ENCODE results near the gene ALDH1L1. TPM values are rescaled to one million over a fixed set of nuclear protein-coding genes. Genes with fewer than 3 reads are reported as not detected.

The ALDH1L1 gene
- total and polyA plus RNA-seq, 2 of the 13 experiments (the other 11 are each of a cell fraction or from before 2014, with no cell fraction given), result 11.2 to 28.7 TPM

DNA sequence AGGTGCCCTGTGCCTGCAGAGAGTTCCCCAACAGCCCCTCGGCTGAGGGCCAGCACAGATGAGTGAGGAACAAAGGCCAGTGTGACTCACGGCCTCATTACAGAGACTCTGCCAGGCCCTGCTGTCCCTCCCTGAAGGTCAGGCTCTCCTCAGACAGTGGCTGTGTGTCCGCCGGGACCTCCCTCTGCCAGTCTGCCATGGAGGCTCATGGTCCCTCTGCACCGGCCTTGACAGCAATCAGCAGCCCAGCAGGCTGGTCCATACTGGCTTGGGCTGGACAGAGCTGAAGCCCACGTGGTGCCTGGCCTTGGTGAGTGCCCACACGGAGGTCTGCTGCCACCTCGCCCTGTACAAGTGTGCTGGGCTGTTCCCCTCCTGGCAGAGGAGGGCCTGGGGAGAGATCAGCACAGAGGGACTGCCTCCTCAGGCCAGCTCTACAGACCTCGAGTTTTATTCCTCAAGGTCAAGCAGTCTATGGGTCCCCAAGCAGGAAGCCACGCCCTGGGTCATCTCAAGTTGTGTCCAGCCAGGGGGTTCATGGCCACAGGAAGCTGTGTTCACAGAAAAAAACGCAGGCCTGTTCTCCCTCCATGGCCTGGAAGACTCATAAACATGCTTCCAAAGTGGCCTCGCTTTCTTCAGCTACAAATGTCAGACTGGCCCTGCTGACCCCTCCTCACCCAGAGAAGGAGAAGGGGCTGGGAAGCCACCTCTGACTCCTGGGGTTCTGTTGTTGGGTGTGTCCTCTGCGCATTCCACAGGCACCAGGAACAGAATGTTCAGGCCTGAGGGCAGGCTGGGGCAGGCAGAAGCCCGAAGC, 123.5 kb downstream of the ALDH1L1 start (continued):
- TF ChIP-seq, protein P1, sequence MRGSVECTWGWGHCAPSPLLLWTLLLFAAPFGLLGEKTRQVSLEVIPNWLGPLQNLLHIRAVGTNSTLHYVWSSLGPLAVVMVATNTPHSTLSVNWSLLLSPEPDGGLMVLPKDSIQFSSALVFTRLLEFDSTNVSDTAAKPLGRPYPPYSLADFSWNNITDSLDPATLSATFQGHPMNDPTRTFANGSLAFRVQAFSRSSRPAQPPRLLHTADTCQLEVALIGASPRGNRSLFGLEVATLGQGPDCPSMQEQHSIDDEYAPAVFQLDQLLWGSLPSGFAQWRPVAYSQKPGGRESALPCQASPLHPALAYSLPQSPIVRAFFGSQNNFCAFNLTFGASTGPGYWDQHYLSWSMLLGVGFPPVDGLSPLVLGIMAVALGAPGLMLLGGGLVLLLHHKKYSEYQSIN (CRISPR knock-in tag; IDR thresholded peaks at IDR 0.05; ENCODE audit: borderline replicate concordance), result no peak
- TF ChIP-seq, protein P2, sequence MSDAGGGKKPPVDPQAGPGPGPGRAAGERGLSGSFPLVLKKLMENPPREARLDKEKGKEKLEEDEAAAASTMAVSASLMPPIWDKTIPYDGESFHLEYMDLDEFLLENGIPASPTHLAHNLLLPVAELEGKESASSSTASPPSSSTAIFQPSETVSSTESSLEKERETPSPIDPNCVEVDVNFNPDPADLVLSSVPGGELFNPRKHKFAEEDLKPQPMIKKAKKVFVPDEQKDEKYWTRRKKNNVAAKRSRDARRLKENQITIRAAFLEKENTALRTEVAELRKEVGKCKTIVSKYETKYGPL (CRISPR knock-in tag; IDR thresholded peaks at IDR 0.05), result no peak
- TF ChIP-seq, protein P3, sequence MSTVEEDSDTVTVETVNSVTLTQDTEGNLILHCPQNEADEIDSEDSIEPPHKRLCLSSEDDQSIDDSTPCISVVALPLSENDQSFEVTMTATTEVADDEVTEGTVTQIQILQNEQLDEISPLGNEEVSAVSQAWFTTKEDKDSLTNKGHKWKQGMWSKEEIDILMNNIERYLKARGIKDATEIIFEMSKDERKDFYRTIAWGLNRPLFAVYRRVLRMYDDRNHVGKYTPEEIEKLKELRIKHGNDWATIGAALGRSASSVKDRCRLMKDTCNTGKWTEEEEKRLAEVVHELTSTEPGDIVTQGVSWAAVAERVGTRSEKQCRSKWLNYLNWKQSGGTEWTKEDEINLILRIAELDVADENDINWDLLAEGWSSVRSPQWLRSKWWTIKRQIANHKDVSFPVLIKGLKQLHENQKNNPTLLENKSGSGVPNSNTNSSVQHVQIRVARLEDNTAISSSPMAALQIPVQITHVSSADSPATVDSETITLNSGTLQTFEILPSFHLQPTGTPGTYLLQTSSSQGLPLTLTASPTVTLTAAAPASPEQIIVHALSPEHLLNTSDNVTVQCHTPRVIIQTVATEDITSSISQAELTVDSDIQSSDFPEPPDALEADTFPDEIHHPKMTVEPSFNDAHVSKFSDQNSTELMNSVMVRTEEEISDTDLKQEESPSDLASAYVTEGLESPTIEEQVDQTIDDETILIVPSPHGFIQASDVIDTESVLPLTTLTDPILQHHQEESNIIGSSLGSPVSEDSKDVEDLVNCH (CRISPR knock-in tag; IDR thresholded peaks at IDR 0.05), result no peak
- TF ChIP-seq, protein P4, sequence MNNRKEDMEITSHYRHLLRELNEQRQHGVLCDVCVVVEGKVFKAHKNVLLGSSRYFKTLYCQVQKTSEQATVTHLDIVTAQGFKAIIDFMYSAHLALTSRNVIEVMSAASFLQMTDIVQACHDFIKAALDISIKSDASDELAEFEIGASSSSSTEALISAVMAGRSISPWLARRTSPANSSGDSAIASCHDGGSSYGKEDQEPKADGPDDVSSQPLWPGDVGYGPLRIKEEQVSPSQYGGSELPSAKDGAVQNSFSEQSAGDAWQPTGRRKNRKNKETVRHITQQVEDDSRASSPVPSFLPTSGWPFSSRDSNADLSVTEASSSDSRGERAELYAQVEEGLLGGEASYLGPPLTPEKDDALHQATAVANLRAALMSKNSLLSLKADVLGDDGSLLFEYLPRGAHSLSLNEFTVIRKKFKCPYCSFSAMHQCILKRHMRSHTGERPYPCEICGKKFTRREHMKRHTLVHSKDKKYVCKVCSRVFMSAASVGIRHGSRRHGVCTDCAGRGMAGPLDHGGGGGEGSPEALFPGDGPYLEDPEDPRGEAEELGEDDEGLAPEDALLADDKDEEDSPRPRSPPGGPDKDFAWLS (CRISPR knock-in tag; IDR thresholded peaks at IDR 0.05; ENCODE audit: borderline replicate concordance), result no peak
- TF ChIP-seq, protein P5, sequence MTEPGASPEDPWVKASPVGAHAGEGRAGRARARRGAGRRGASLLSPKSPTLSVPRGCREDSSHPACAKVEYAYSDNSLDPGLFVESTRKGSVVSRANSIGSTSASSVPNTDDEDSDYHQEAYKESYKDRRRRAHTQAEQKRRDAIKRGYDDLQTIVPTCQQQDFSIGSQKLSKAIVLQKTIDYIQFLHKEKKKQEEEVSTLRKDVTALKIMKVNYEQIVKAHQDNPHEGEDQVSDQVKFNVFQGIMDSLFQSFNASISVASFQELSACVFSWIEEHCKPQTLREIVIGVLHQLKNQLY (CRISPR knock-in tag; IDR thresholded peaks at IDR 0.05), result no peak
- TF ChIP-seq ZNF781 (CRISPR knock-in tag; IDR thresholded peaks at IDR 0.05; ENCODE audit: borderline replicate concordance, not compliant biosample characterization) (no peak), SIN3B (IDR thresholded peaks at IDR 0.05; ENCODE audit: low read length) (no peak), ZC3H4 (CRISPR knock-in tag; IDR thresholded peaks at IDR 0.05; ENCODE audit: borderline replicate concordance) (no peak), ZMYM3 (CRISPR knock-in tag; IDR thresholded peaks at IDR 0.05) (peak; percentile 68), GABPB1 (CRISPR knock-in tag; IDR thresholded peaks at IDR 0.05) (peak; percentile 45), KLF11 (CRISPR knock-in tag; IDR thresholded peaks at IDR 0.05) (no peak), ZNF768 (CRISPR knock-in tag; IDR thresholded peaks at IDR 0.05) (peak; percentile 62; the same call in 1 of the 2 replicates)
- TF ChIP-seq, protein P6, sequence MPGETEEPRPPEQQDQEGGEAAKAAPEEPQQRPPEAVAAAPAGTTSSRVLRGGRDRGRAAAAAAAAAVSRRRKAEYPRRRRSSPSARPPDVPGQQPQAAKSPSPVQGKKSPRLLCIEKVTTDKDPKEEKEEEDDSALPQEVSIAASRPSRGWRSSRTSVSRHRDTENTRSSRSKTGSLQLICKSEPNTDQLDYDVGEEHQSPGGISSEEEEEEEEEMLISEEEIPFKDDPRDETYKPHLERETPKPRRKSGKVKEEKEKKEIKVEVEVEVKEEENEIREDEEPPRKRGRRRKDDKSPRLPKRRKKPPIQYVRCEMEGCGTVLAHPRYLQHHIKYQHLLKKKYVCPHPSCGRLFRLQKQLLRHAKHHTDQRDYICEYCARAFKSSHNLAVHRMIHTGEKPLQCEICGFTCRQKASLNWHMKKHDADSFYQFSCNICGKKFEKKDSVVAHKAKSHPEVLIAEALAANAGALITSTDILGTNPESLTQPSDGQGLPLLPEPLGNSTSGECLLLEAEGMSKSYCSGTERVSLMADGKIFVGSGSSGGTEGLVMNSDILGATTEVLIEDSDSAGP (CRISPR knock-in tag; IDR thresholded peaks at IDR 0.05; ENCODE audit: borderline replicate concordance), result peak; percentile 67
- TF ChIP-seq, protein P7, sequence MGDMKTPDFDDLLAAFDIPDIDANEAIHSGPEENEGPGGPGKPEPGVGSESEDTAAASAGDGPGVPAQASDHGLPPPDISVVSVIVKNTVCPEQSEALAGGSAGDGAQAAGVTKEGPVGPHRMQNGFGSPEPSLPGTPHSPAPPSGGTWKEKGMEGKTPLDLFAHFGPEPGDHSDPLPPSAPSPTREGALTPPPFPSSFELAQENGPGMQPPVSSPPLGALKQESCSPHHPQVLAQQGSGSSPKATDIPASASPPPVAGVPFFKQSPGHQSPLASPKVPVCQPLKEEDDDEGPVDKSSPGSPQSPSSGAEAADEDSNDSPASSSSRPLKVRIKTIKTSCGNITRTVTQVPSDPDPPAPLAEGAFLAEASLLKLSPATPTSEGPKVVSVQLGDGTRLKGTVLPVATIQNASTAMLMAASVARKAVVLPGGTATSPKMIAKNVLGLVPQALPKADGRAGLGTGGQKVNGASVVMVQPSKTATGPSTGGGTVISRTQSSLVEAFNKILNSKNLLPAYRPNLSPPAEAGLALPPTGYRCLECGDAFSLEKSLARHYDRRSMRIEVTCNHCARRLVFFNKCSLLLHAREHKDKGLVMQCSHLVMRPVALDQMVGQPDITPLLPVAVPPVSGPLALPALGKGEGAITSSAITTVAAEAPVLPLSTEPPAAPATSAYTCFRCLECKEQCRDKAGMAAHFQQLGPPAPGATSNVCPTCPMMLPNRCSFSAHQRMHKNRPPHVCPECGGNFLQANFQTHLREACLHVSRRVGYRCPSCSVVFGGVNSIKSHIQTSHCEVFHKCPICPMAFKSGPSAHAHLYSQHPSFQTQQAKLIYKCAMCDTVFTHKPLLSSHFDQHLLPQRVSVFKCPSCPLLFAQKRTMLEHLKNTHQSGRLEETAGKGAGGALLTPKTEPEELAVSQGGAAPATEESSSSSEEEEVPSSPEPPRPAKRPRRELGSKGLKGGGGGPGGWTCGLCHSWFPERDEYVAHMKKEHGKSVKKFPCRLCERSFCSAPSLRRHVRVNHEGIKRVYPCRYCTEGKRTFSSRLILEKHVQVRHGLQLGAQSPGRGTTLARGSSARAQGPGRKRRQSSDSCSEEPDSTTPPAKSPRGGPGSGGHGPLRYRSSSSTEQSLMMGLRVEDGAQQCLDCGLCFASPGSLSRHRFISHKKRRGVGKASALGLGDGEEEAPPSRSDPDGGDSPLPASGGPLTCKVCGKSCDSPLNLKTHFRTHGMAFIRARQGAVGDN (CRISPR knock-in tag; IDR thresholded peaks at IDR 0.05), result peak; percentile 91

All from HepG2 (cell line).